Activated naive CD4-positive, alpha-beta T cell treated with anti-CD3 and anti-CD28 coated beads, Interleukin-2, amount 50 U/mL, for 16 hours (primary cell): ENCODE results near the gene IFT122.
A peak's percentile ranks its signal among the peaks of the same experiment; 100 is the strongest.
"Not testable (repeated sequence)": the region's sequence is repeated elsewhere in the genome, so short reads cannot be mapped to it uniquely, and the experiment has no call there.

Experiments used
- DNase-seq: peaks from one replicate; pipeline ENCODE4 v3.0.0-alpha.2; 2020

The IFT122 gene

GRCh38 chr3:129439817-129440617 lies at the start of gene IFT122, which contains the start of gene MBD4:
TSS of gene IFT122 (plus strand) at chr3:129440224. CDS start at chr3:129440331, 107 bp downstream.
TSS of gene MBD4 (minus strand) at chr3:129439948. CDS start at chr3:129439833, 115 bp downstream.
- DNase-seq = peak; percentile 99

DNA sequence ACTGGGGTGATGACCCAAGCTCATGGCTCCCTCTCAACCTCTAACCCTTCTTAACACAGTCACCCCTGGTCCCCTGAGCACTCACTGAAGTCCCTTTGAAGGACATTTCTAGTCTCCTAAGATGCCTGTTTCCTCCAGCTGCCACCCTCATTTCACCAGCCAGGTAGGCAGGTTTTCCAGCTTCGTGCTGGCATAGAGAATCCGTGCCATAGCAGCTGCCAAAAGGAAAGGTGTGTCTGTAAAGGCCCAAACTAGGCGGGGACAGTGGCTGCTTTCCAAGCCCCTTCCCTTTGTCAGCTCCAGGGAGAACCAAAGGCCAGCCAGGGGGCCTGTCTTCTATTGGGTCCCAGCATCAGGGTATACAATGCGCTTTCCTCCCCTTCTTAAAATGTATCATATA lies 48.4 kb upstream of the IFT122 start:
- DNase-seq = not testable (repeated sequence)

DNA sequence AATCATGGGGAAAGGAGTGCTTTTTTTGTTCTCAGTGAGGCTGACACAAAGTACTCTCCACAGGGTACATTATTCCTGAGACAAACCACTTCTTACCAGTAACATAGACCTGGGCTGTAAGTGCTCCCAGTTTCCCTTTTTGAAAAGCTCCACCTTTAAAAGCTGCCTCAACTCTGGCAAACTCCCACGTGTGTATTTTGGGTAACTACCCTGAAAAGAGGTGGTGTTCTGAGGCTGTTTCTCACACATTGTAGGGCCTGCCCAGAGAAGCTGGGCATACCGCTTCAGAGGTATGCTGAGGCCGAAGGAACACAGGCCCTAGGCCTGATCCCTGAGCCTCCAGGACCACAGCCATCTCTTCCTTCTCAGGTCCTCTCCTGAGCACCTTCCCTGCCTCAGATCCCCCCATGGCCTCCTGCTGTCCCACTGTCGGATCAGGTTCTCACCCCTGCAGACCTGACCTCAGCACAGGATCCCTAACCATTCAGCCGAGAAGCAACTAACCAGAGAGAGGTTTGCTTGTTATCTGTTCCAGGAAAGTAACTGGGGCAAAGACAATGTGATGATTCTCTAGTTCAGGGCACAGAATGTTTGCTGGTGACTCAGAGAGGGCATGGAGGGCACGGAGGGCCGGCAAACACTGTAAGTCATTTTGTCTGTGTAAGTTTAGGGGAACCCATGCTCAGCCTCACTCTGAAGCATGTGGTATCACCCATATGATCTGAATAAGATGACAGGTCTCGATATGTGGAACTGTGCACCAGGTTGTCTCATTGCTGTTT lies 47.7 kb upstream of the IFT122 start:
- not testable (repeated sequence) for DNase-seq

- DNase-seq = no peak
These were observed 46.8 kb upstream of the IFT122 start for GRCh38 chr3:129393271-129393670.

DNA sequence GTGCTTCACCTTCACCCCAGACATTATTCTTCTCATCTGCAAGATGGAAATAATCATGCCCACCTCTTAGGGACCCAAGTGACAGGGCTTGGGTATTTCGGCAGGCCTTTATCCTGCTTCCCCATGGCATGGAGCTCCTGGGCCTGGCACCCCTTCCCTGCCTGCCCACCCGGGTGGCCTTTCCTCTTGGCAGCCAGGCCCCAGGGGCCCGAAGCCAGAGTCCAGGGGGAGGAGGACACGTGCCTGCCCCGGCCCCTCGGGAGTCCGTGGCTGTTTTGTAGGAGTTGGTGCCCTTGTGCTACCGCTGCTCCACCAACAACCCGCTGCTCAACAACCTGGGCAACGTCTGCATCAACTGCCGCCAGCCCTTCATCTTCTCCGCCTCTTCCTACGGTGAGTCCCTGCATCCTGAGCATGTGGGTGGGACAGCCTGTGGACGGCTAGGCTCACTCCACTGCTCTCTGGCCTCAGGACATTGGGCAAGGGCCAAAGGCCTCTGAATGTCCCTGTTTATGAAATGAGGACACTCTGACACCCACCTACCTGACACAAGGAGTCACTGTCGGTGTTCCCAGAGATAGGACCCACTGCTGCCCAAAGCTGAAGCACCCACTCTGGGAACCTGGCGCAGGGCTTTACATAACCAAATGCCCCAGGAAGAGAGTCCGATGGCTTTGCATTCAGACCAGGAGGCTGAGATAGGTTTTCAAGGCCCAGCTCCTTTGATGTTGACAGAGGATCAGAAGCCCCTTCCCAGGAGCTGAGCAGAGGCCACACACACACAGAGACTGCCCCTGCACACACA lies 46.1 kb upstream of the IFT122 start:
- not testable (repeated sequence) for DNase-seq

- peak; percentile 17 for DNase-seq
These were observed 41.2 kb upstream of the IFT122 start for GRCh38 chr3:129398803-129399144.

DNA sequence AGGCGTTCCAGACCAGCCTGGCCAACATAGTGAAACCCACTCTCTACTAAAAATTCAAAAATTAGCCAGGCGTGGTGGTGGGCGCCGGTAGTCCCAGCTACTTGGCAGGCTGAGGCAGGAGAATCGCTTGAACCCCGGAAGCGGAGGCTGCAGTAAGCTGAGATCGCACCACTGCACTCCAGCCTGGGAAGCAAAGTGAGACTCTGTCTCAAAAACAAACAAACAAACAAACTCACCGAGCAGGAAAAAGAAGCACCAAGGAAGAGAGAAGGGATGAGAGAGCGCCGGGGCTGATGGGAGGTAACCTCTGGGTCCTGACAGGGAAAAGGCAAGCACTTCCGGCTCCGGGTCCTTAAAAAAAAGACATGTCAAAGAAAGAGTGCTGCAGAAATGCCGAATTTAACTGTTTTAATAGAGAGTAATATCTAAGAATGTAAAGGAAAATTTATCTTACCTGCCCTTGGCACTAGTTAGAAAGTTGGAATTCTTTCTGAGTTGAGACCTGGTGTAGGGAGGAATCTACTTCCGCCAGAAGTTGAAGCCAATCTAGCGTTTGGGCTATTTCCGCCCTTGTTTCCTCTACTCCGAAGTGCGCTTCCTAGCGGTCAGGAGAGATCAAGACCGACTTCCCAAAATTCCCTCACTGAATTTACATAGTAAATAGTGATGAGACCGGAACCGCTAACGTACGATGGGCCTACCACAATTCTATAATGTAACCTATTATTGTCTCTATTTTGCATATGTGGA lies 40.7 kb upstream of the IFT122 start:
- peak; percentile 68 for DNase-seq

DNA sequence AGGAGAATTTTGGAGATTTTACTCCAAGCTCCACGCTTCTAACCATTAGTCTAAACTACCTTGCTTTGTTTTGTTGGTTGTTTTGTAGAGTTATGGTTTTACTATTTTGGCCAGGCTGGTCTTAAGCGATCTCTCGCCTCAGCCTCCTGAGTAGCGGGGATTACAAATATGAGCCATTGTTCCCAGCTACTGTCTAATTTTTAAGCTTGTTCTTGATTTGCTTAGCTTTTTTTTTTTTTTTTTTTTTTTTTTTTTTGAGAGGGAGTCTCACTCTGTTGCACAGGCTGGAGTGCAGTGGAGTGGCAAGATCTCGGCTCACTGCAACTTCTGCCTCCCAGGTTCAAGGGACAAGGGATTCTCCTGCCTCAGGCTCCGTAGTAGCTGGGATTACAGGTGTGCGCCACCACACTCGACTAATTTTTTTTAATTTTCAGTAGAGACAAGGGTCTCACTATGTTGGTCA lies 40.1 kb upstream of the IFT122 start:
- DNase-seq = no peak

GRCh38 chr3:129402210-129402609 lies 37.8 kb upstream of the IFT122 start:
- DNase-seq = no peak

DNA sequence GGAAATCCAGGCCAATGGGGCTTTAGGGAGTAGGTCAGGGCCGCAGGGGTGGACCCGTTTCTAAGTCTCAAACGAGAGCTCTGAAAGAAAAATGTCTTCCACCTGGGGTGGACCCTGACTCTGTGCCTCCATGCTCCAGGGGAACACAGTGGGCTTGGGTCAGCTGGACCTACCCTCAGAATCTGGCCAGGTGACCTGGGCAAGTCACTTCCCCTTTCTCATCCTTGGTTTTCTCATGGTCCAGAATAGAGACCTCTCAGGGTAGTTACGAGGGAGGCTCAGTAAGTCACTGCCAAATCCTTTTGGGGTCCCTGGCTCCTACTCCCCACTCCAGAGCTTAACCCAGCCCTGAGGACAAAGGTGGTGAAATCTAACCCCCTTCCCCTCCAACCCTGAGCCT lies 37.4 kb upstream of the IFT122 start:
- DNase-seq = no peak

DNA sequence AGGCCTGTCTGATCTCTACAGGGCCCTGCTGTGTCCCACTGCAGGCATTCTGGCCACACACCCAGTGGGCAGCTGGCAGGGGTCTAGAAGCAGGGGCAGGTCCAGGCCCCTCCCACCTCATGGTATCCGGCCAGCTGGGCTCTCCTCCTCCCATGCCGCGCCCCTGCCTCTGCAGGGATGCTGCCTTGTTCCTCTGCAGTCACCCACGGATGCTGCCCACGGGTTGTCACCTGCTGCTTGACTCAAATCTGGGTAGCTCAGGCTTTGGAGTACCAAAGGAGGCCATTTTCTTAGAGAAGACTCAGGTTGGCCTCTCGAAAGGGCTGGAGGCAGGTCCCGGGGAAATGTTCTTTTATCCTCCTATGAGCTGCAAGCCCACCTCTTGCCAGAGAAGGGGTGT lies 36.6 kb upstream of the IFT122 start:
- no peak for DNase-seq

GRCh38 chr3:129404130-129404529 lies 35.9 kb upstream of the IFT122 start:
- no peak for DNase-seq

DNA sequence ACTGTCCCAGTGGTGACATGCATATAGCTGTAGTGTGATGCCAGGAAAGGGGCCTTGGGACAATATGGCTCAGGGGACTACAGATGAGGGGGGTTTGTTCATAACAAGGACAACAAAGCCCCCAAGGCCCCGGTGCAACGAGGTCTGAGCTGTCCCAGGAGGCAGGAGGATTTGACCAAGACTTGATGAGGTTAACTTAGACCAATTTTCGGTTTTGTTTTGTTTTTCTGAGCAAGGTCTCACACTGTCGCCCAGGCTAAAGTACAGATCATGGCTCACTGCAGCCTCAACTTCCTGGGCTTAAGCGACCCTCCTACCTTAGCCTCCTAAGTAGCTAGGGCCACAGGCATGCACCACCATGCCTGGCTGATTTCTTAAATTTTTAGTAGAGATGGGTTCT lies 35.4 kb upstream of the IFT122 start:
- no peak for DNase-seq

- DNase-seq = no peak
These were observed 30.5 kb upstream of the IFT122 start for GRCh38 chr3:129409541-129409940.

DNA sequence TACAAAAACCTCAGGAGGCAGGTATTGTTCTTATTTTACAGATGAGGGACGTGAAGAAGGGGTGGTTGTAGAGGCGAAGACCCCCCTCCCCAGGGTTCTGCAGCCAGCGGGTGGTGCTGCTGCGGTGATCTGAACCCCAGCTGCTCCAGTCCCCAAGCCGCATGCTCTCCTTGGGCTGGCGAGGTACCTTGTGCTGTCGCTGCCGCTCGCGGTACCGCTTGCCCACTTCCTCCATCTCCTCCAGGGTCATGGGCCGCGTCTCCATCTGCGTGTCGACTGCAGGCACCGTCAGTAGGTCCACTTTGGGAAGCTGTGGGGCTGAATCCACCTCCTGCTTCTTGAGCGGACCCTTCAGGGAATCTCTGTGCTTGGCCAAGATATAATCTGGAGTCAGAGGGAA lies 29.1 kb upstream of the IFT122 start:
- DNase-seq = no peak

DNA sequence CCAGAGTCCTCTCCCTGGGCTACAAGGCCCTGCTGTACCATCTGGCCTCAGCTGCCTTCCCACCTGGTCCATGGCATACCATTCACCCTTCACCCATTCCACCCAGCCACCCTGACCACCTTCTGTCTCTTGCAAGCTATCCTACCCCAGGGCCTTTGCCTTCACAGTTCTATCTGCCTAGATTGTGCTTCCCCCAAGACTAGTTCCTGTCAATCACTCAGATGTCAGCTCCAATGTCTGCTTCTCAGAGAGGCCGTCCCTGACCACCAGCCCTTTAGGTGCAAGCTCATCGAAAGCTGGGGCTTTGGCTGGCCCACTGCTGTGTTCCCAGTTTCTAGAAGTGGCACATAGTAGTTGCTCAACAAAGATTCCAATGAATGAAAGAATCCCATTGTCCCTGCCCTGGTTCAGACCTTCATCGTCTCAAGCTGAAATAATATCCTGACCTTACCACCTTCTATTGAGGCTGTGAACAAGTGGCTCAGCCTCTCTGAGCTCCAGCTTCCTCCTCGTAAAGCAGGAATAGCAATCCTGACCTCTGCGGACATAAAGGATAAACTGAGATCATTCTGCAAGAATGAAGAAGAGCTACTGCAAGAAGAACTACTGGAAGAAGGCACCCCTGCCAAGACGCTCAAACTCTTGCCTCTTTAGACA lies 27.4 kb upstream of the IFT122 start:
- DNase-seq = no peak

DNA sequence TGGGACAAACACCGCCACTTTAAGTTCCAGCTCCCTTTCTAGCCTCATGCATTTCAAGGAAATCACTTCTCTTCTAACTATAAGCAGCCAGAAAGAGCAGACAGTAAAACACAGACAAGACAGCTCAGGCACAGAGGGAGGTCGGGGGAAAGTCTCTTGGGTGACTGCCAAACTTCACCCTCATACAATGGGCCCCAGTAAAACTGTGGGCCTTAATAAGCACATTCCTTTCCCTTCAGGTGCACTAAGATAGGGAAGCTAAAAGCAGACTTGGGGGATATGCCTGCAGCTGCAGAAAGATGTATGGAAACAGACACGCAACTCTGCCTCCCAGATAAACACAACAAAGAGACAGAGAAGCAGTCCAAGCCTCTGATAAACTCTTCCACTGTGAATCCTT lies 26.8 kb upstream of the IFT122 start:
- DNase-seq = not testable (repeated sequence)

DNA sequence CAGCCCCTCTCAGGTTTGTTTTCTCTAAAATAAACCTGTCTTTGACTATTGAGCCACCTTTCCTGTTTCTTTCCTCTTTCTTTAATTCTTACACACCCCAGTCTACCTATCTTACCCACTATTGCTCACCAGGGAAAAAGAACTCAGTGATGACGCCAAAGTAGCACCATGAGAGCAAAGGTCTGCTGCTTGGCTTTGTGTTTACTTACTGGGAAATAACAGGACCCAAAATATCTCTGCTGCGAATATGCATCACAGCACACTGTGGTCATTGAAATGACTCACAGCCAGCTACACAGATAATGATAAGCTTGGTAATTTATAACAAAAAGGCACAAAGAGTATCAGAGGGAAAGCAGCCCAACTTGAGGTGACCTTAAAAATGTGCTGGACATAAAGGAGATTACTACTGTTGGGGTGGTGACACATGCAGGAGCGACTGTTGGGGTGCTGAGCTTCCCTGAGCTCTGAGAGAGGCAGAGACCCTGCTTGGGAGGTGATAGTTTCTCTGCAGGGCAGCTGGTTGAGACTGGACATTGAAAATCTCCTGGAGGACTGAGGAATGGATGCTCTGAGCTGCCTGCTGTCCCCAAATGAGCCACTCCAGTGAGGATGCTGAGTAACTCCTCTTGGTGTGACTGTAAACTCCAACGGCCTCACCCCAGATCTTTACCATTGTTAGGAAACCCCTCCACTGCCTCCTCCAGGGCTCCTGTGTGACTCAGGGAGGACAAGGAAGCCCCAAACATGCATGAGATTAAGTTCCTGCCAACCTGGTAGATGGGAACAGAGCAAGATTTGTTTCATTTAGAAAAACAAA lies 26.1 kb upstream of the IFT122 start:
- no peak for DNase-seq

GRCh38 chr3:129415378-129415777 lies 24.6 kb upstream of the IFT122 start:
- DNase-seq = no peak

DNA sequence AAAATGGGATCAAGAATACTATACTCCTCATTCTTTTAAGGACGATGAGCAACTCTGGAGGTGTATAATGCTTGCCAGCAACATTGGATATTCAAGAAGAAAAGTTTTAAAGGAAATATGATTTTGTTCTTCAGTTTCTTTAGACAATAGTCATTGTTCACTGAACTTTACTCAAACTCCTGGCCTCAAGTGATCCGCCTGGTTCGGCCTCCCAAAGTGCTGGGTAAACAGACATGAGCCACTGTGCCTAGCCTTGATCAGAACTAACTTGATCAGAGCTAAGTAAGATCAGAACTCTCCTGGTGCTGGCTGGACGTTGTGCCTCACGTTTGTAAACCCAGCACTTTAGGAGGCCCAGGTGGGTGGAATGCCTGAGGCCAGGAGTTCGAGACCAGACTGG lies 24.2 kb upstream of the IFT122 start:
- no peak for DNase-seq

- no peak for DNase-seq
These were observed 23.6 kb upstream of the IFT122 start for GRCh38 chr3:129416415-129416814.
